MCF 10A (cell line): ENCODE data around the gene SRD5A2. TPM values are rescaled to one million over a fixed set of nuclear protein-coding genes. Genes with fewer than 3 reads are reported as not detected.

Experiments
- BruUV-seq: library from RNA; stranded (reverse); fragments of 400-500 nt; replicated peaks from 2 replicates; lab custom pipeline; 2021; lab: Mats Ljungman, UMichigan
- CTCF ChIA-PET: fragments of 300-600 bp; sonication (Branson Sonifier 250); formaldehyde crosslinking; extraction: SDS; loops from one replicate; lab custom pipeline; 2021; ENCODE audit warnings: antibody characterized with exemption, inconsistent platforms; lab: Yijun Ruan, JAX
- POLR2A ChIA-PET: fragments of 300-600, 350-650 bp; sonication (Branson Sonifier 250); formaldehyde crosslinking; extraction: SDS; loops from one replicate; lab custom pipeline; 2020; ENCODE audit warnings: antibody characterized with exemption, inconsistent platforms; lab: Yijun Ruan, JAX
- DNase-seq: peaks from one replicate; pipeline ENCODE4 v3.0.0-alpha.2; 2018; ENCODE audit not compliant: unreplicated experiment
- H3K27ac Mint-ChIP-seq: one replicate; pipeline ENCODE4 v1.8.0; 2022; ENCODE audit warnings: mild to moderate bottlenecking, low read depth, mixed read lengths; ENCODE audit not compliant: unreplicated experiment
- H3K27me3 Mint-ChIP-seq: one replicate; pipeline ENCODE4 v1.8.0; 2022; ENCODE audit warnings: mixed read lengths; ENCODE audit not compliant: insufficient read depth, unreplicated experiment
- H3K36me3 Mint-ChIP-seq: one replicate; pipeline ENCODE4 v1.8.0; 2022; ENCODE audit warnings: mild to moderate bottlenecking, moderate library complexity, mixed read lengths; ENCODE audit not compliant: insufficient read depth, unreplicated experiment
- H3K4me1 Mint-ChIP-seq: one replicate; pipeline ENCODE4 v1.8.0; 2022; ENCODE audit warnings: mixed read lengths; ENCODE audit not compliant: insufficient read depth, unreplicated experiment
- H3K4me3 Mint-ChIP-seq: one replicate; pipeline ENCODE4 v1.8.0; 2022; ENCODE audit warnings: mild to moderate bottlenecking, moderate library complexity, mixed read lengths; ENCODE audit not compliant: unreplicated experiment
- H3K9me3 Mint-ChIP-seq: one replicate; pipeline ENCODE4 v1.8.0; 2022; ENCODE audit warnings: mixed read lengths; ENCODE audit not compliant: unreplicated experiment
- CTCF ChIP-seq: fragments of 200-600 bp; IDR thresholded peaks from one replicate; pipeline ENCODE4 v1.8.0; 2022; ENCODE audit warnings: antibody characterized with exemption, mild to moderate bottlenecking; ENCODE audit not compliant: unreplicated experiment
- intact Hi-C: fragments of 100-400 bp; cut with micrococcal nuclease; formaldehyde crosslinking; loops from 2 replicates; pipeline ENCODE4 v1.14.1; 2022
- total RNA-seq: library from RNA; stranded (reverse); gene quantifications from 2 replicates; pipeline ENCODE4 v1.2.3, GENCODE V29; 2022

Gene SRD5A2
- total RNA-seq, 1 experiment from 2014 or later, result not detected

GRCh38 chr2:31581124-31581795 lies 522 bp upstream of the SRD5A2 start:
- POLR2A ChIA-PET, result interaction anchor here (0.7 kb wide), 1 partner anchor 26 kb away, joined by 3 read pairs; no protein-coding TSS in a partner anchor
- H3K4me1 Mint-ChIP-seq, result peaks cover 5% of the 10 kb centered on the region
- CTCF ChIA-PET, result no interaction called here
- intact Hi-C loops, result no loop called here
- H3K27me3 Mint-ChIP-seq, result peaks cover 53% of the 10 kb centered on the region
- H3K27ac Mint-ChIP-seq, result no peak overlapping the region
- no peak for DNase-seq
- no peaks in the 10 kb centered on the region for H3K36me3 Mint-ChIP-seq
- H3K9me3 Mint-ChIP-seq, result peaks cover 15% of the 10 kb centered on the region
- H3K4me3 Mint-ChIP-seq, result no peak overlapping the region
- TF ChIP-seq CTCF, result no peak
- no TSS peak for BruUV-seq

- CTCF ChIA-PET, result interaction anchor here (0.8 kb wide), 1 partner anchor 665 kb away, joined by 3 read pairs; no protein-coding TSS in a partner anchor
- H3K27me3 Mint-ChIP-seq, result peaks cover 53% of the 10 kb centered on the region
- H3K36me3 Mint-ChIP-seq, result no peaks in the 10 kb centered on the region
Observed at GRCh38 chr2:31579996-31580320, 780 bp downstream of the SRD5A2 start.

GRCh38 chr2:31578316-31578715 lies 2.4 kb downstream of the SRD5A2 start:
- H3K4me1 Mint-ChIP-seq, result peaks cover 5% of the 10 kb centered on the region

More at GRCh38 chr2:31579996-31580320, 780 bp downstream of the SRD5A2 start:
- TF ChIP-seq CTCF, result no peak
- peaks cover 15% of the 10 kb centered on the region for H3K9me3 Mint-ChIP-seq
- no peak for DNase-seq
- no peak overlapping the region for H3K4me3 Mint-ChIP-seq
- intact Hi-C loops, result no loop called here
- BruUV-seq, result no TSS peak
- POLR2A ChIA-PET, result no interaction called here
- peaks cover 5% of the 10 kb centered on the region for H3K4me1 Mint-ChIP-seq
- H3K27ac Mint-ChIP-seq, result no peak overlapping the region

GRCh38 chr2:31577143-31577542 lies 3.6 kb downstream of the SRD5A2 start:
- BruUV-seq, result no TSS peak
- no peak overlapping the region for H3K4me3 Mint-ChIP-seq
- peaks cover 5% of the 10 kb centered on the region for H3K4me1 Mint-ChIP-seq
- DNase-seq, result no peak
- intact Hi-C loops, result no loop called here
- ChIA-PET CTCF (no interaction called here), POLR2A (no interaction called here)
- H3K27ac Mint-ChIP-seq, result no peak overlapping the region
- peaks cover 17% of the 10 kb centered on the region for H3K9me3 Mint-ChIP-seq
- peaks cover 42% of the 10 kb centered on the region for H3K27me3 Mint-ChIP-seq
- TF ChIP-seq CTCF, result no peak
- no peaks in the 10 kb centered on the region for H3K36me3 Mint-ChIP-seq

More at GRCh38 chr2:31578316-31578715, 2.4 kb downstream of the SRD5A2 start:
- no peaks in the 10 kb centered on the region for H3K36me3 Mint-ChIP-seq
- H3K27me3 Mint-ChIP-seq, result peaks cover 53% of the 10 kb centered on the region
- no peak for DNase-seq
- TF ChIP-seq CTCF, result no peak
- intact Hi-C loops, result no loop called here
- H3K4me3 Mint-ChIP-seq, result no peak overlapping the region
- no TSS peak for BruUV-seq
- H3K9me3 Mint-ChIP-seq, result peaks cover 15% of the 10 kb centered on the region
- no peak overlapping the region for H3K27ac Mint-ChIP-seq
- ChIA-PET POLR2A (interaction anchor here (0.6 kb wide), 1 partner anchor 782 kb away, joined by 3 read pairs; no protein-coding TSS in a partner anchor), CTCF (interaction anchor here (1.2 kb wide), 1 partner anchor 54 kb away, joined by 5 read pairs; no protein-coding TSS in a partner anchor)
